ELF-1 (cell line): ENCODE measurements around the gene DAZAP2.

Experiments
- DNase-seq: peaks from one replicate; pipeline ENCODE4 v3.0.0-alpha.2; 2016; ENCODE audit warnings: low read depth, low spot score

Gene DAZAP2

GRCh38 chr12:51238510-51239334 lies at the start of gene DAZAP2:
Gene DAZAP2 (plus strand): TSS chr12:51238826. CDS start chr12:51238908, 82 bp downstream.
- DNase-seq = peak; percentile 98

- no peak for DNase-seq
Measured at GRCh38 chr12:51189790-51190355, 48.8 kb upstream of the DAZAP2 start.

GRCh38 chr12:51190820-51191219 lies 47.8 kb upstream of the DAZAP2 start:
- no peak for DNase-seq

- no peak for DNase-seq
Measured at GRCh38 chr12:51191516-51192283, 46.9 kb upstream of the DAZAP2 start.

GRCh38 chr12:51192284-51192671 lies 46.3 kb upstream of the DAZAP2 start:
- no peak for DNase-seq

GRCh38 chr12:51195841-51196240 lies 42.8 kb upstream of the DAZAP2 start:
- DNase-seq = no peak

GRCh38 chr12:51196547-51196946 lies 42.1 kb upstream of the DAZAP2 start:
- no peak for DNase-seq

- DNase-seq = no peak
Measured at GRCh38 chr12:51197736-51198567, 40.7 kb upstream of the DAZAP2 start.

- DNase-seq = no peak
Measured at GRCh38 chr12:51198568-51199365, 39.9 kb upstream of the DAZAP2 start.

- no peak for DNase-seq
Measured at GRCh38 chr12:51199366-51199945, 39.2 kb upstream of the DAZAP2 start.

GRCh38 chr12:51200156-51200555 lies 38.5 kb upstream of the DAZAP2 start:
- no peak for DNase-seq

- DNase-seq = no peak
Measured at GRCh38 chr12:51200806-51201205, 37.8 kb upstream of the DAZAP2 start.

- DNase-seq = no peak
Measured at GRCh38 chr12:51202718-51203117, 35.9 kb upstream of the DAZAP2 start.

- no peak for DNase-seq
Measured at GRCh38 chr12:51205350-51205749, 33.3 kb upstream of the DAZAP2 start.

GRCh38 chr12:51208016-51208660 lies 30.5 kb upstream of the DAZAP2 start:
- no peak for DNase-seq

GRCh38 chr12:51209259-51209658 lies 29.4 kb upstream of the DAZAP2 start:
- no peak for DNase-seq

GRCh38 chr12:51210690-51211395 lies 27.8 kb upstream of the DAZAP2 start:
- no peak for DNase-seq

GRCh38 chr12:51214895-51215294 lies 23.7 kb upstream of the DAZAP2 start:
- DNase-seq = no peak

GRCh38 chr12:51216642-51217041 lies 22.0 kb upstream of the DAZAP2 start:
- peak; percentile 8 for DNase-seq
